IPS-15b (cell line): ENCODE measurements around the gene KRTCAP2.
A peak's percentile ranks its signal among the peaks of the same experiment; 100 is the strongest.

Experiments used
- H3K27me3 ChIP-seq: one replicate; pipeline ENCODE4 v1.6.1; 2013; ENCODE audit warnings: low read length; ENCODE audit not compliant: control insufficient read depth, insufficient read depth
- H3K36me3 ChIP-seq: one replicate; pipeline ENCODE4 v1.6.1; 2013; ENCODE audit warnings: low read length; ENCODE audit not compliant: control insufficient read depth, insufficient read depth
- H3K4me1 ChIP-seq: one replicate; pipeline ENCODE4 v1.6.1; 2013; ENCODE audit warnings: mild to moderate bottlenecking, low read length; ENCODE audit not compliant: control insufficient read depth, insufficient read depth
- H3K4me3 ChIP-seq: one replicate; pipeline ENCODE4 v1.5.1; 2013; ENCODE audit warnings: low read depth, low read length
- H3K9ac ChIP-seq: one replicate; pipeline ENCODE4 v1.6.1; 2013; ENCODE audit warnings: low read depth, mild to moderate bottlenecking, low read length
- H3K9me3 ChIP-seq: one replicate; pipeline ENCODE4 v1.6.1; 2013; ENCODE audit warnings: mild to moderate bottlenecking, low read length; ENCODE audit not compliant: control insufficient read depth, insufficient read depth

The KRTCAP2 gene

DNA sequence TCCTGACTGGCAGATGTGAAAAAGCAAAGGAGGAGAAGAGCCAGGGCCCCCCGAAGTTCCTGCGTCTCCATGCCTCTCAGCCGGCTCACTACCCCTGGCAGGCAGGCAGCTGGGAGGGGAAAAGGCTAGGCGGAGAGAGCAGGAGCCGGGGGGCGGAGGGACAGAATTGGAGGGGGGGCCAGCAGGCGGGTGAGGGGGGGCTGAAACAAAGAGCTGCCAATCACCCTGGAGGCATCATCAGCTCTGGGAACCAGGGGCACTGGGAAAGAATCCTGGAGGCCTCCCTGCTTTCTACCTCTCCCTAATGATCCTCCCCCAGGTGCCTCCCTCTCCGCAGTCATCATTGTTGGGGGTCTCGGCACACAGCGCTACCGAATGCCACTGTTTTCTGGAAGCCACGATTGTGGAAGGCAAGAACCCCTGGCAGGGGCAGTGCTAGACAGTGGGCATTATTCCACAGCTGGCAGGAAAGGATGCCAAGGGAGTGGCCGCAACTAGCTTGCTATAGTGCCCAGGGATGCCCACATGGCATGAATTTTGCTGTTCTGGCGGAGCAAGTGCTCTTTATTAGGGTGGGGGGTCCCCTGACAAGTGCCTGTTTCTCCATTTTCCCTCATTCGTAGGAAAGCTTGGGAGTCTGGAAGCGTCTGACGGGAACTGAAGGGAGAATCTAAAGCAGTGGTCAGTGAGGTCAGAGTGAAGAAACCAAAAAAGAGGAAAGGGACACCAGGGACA, 34.9 kb upstream of the KRTCAP2 start, which contains the start of gene THBS3:
THBS3 (minus strand) TSS at position 92 of the 735 bp plus-strand sequence; CDS start at position 71, 21 bp downstream.
- no peaks in the 10 kb centered on the region for H3K4me1 ChIP-seq

DNA sequence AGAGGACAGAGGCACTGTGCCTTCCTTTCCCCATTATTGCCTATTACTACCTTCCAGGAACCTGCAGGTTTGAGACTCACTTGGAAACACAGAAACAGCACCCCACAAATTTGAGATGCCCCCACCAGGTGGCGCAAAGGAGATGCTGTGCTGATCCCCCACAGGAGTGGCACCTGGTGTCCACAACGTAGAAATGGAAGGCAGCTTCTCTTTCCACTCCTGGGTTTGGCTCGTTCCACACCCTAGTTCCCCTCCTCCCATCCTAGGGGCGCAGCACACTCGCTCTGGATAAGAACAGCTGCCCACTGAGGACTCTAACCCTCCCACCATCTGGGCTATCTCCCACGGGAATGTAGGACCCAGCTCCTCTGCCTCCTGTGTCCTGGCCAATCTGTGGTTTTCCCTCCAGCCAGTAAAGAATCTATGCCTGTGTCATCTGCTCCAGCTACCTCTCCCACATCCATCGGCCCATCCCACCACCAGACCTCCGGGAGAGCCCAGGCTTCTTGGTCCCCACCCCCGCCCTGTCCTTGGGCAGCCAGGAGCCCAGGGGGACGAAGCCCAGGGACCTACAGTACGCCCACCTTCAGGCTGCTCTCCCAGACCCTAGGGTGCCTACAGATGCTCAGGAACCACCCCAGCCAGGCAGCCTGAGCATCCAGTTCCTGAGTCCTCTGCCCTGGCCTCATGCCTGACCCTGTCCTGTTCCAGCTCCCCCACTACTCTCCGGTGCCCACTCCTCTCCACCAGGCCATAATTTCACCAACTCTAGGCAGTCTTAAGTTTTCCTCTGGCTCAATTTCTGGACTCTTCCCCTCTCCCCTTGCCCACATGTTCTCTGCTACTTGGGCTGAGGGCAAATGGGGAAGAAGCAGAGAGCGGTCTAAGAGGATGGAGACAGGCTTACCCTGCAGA, 34.0 kb upstream of the KRTCAP2 start:
- Histone ChIP-seq H3K36me3 (peaks cover 9% of the 10 kb centered on the region), H3K4me1 (no peaks in the 10 kb centered on the region), H3K9ac (peak overlapping the region; percentile 51), H3K9me3 (no peaks in the 10 kb centered on the region), H3K4me3 (peak overlapping the region; percentile 59), H3K27me3 (no peaks in the 10 kb centered on the region)

More for the DNA sequence above, 34.9 kb upstream of the KRTCAP2 start, which contains the start of gene THBS3:
- H3K9me3 ChIP-seq: no peaks in the 10 kb centered on the region
- H3K27me3 ChIP-seq: no peaks in the 10 kb centered on the region
- peaks cover 4% of the 10 kb centered on the region for H3K36me3 ChIP-seq
- peak within 1 kb of the TSS; percentile 51 for H3K9ac ChIP-seq
- peak within 1 kb of the TSS; percentile 67 for H3K4me3 ChIP-seq

DNA sequence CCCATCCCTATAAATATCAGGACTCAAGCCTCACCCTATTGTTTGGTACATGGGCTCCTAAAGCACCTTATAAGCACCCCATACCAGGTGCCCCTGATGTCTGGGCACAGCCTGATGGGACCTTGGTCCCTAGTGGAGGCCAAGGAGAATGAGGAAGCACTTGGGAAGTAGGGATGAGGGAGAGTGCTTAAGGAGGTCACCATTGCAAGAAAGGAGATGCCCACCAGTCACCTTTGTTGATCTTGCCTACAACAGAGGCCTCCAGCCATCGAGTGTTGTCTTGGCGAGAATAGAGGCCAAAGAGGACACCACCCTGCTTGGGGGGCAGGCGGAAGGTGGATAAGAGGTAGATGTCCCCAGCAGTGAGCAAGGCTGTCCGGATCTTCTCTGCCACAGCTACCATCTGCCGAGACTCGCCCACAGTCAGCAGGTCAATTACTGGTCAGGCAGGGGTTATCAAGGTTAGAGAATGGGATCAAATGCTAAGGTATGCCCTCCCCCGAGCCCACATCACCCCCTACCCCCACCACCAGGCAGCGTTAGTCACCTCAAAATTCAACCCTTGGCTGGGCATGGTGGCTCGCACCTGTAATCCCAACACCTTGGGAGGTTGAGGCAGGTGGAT, 33.0 kb upstream of the KRTCAP2 start:
- Histone ChIP-seq H3K9ac (no peak overlapping the region), H3K36me3 (peaks cover 18% of the 10 kb centered on the region), H3K9me3 (no peaks in the 10 kb centered on the region), H3K27me3 (no peaks in the 10 kb centered on the region), H3K4me1 (no peaks in the 10 kb centered on the region), H3K4me3 (no peak overlapping the region)

DNA sequence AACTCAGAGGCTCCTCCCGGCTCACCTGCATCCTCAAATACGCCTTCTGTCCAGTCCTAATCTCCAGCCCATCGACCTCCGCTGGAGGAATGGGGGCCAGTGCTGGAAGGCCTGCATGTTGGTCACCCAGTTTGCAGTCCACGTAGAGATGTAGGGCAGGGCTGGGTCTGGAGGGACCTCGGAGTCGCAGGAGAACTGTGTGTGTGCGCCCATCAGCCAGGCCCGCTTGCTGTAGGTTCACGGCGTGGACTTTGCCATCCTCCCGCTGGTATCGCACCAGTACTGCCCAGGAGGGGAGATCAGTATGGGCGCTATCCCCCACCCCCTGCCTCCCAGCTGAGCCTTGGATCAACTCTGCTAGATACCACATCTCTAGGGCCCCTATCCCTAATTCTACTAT, 31.9 kb upstream of the KRTCAP2 start:
- H3K27me3 ChIP-seq: no peaks in the 10 kb centered on the region
- peaks cover 28% of the 10 kb centered on the region for H3K36me3 ChIP-seq
- H3K9ac ChIP-seq: no peak overlapping the region
- no peak overlapping the region for H3K4me3 ChIP-seq
- H3K9me3 ChIP-seq: no peaks in the 10 kb centered on the region
- H3K4me1 ChIP-seq: no peaks in the 10 kb centered on the region

DNA sequence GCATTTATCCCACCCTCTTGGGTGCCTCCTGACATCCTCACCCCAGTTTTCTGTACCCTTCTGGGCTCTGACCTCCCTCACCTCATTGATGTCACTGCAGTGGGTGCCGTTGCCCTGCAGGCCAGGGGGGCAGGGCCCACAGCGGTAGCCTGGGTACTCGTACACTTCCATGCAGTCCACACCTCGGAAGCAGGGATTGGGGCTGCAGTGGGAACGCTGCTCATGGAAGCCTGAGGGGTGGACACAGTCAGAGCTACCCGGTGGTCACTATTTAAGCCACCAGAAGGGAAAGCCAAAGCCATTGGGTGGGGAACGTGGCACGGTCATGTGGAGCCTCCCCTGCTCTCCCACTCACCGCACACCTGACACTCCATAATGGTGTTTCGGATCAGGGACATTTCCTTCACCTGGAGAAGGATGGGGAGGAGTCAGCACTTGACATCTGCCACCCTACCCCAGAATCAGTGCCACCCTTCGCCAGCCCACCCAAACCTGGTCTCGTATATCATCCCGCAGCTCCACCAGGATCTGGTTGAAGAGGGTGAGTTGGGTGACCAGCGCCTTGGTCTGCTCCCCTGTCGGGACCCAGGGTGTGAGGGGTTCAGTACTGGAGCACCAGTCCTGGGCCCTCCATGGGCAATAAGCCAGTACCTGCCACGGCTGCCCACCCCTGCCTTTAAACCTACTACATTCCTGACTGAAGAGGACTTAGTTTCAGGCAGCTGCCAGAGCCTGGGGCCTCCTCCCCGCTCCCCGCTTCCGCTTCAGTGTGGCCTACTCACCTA, 29.8 kb upstream of the KRTCAP2 start:
- H3K4me3 ChIP-seq: no peak overlapping the region
- peaks cover 43% of the 10 kb centered on the region for H3K36me3 ChIP-seq
- no peaks in the 10 kb centered on the region for H3K9me3 ChIP-seq
- no peaks in the 10 kb centered on the region for H3K4me1 ChIP-seq
- no peaks in the 10 kb centered on the region for H3K27me3 ChIP-seq
- H3K9ac ChIP-seq: no peak overlapping the region

DNA sequence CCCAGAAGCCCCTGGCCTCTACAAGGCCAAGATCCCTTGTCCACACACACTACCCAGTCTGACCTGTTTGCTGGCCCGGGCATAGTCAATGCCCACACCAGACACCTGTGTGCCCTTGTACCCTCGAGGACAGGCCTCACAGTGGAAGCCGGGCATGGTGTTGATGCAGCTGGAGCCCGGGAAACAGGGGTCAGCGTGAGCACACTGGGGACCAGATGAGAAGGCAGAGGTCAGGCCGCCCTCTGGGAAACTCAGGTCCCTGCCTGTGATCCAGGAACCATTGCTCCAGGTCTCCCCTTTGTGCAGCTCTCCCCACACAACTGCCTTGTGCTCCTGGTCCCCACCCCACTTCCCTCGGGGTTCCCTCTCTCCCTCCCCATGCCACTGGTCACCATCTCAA, 29.1 kb upstream of the KRTCAP2 start:
- Histone ChIP-seq H3K9ac (no peak overlapping the region), H3K36me3 (peaks cover 51% of the 10 kb centered on the region), H3K27me3 (no peaks in the 10 kb centered on the region), H3K4me3 (no peak overlapping the region), H3K4me1 (peaks cover 2% of the 10 kb centered on the region), H3K9me3 (no peaks in the 10 kb centered on the region)

DNA sequence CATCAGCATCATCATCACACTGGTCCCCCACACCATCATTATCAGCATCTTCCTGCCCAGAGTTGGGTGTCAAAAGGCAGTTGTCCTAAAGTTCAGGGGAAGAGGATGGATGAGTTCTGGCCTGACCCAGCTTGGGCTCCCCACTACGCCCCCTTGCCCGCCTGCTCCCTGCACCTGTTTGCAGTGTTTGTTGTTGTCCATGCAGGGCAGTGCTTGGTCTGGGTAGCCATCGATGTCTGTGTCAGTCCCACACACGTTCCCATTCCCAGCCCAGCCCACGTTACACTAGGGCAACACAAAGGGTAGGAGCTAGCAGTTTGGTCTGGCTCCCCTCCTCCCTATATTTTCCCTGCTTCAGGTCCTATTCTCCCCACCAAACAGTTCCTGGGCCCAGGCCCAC, 27.8 kb upstream of the KRTCAP2 start:
- Histone ChIP-seq H3K27me3 (no peaks in the 10 kb centered on the region), H3K4me3 (no peak overlapping the region), H3K9ac (no peak overlapping the region), H3K36me3 (peaks cover 59% of the 10 kb centered on the region), H3K9me3 (no peaks in the 10 kb centered on the region), H3K4me1 (peaks cover 10% of the 10 kb centered on the region)

DNA sequence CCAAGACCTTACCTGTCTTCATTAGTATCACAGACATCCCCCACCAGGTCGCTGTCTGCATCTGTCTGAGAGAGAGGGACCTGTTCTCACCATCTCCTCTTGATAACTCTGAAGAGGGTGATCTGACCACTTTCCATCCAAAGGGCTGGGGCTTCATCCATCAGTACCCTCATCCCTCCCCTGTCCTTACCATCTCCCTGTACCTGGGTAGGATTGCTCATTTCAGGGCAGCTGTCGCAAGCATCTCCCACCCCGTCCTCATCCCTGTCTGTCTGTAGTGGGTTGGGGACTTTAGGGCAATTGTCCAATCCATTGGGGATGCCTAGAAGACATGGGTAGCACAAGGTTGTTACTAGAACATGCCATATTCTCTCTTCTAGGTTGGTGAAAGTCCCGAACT, 26.7 kb upstream of the KRTCAP2 start:
- Histone ChIP-seq H3K4me1 (peaks cover 10% of the 10 kb centered on the region), H3K4me3 (no peak overlapping the region), H3K36me3 (peaks cover 59% of the 10 kb centered on the region), H3K9me3 (no peaks in the 10 kb centered on the region), H3K9ac (no peak overlapping the region), H3K27me3 (no peaks in the 10 kb centered on the region)

DNA sequence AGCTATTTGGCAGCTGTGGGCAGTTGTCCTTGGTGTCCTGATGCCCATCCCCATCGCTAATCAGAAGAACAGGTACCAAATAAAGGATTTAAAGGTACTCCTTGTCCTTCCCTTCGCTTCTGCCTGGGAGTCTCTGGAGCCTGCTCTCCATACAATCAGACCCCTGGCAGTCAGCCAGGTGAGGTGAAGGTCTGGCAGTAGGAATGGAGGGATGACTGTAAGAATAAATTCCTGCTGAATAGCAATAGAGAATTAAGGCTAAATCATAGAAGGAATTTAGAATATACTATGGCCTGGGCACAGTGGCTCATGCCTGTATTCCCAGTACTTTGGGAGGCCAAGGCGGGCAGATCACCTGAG, 25.4 kb upstream of the KRTCAP2 start:
- no peaks in the 10 kb centered on the region for H3K27me3 ChIP-seq
- no peak overlapping the region for H3K9ac ChIP-seq
- H3K4me1 ChIP-seq: peaks cover 10% of the 10 kb centered on the region
- H3K36me3 ChIP-seq: peaks cover 59% of the 10 kb centered on the region
- no peaks in the 10 kb centered on the region for H3K9me3 ChIP-seq
- no peak overlapping the region for H3K4me3 ChIP-seq

DNA sequence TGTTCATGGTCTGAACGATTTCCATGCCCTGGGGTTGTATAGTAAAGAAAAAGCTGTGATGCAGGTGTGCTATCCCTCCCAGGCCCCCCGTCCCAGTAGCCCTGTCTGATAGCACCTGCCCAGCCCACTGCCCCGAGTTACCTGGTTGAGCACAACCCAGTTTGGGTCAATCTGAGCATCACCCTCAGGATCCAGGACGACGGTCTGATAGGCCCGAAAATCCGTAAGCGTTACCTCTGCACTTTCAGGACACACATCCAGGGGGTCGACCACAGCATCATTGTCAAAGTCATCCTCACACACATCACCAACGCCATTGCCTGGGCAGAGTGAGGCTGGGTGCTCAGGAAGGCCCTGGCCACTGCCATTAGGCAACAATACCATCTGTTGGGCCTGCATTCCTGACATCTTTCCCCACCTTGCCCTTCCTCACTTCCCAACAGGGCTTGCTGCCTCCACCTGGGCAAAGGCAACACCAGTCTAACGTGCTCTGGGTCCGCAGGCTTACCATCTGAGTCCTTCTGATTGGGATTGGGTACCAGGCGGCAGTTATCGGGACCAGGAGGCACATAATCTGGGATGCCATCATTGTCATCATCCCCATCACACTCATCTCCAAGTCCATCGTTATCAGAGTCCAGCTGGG, 24.9 kb upstream of the KRTCAP2 start:
- Histone ChIP-seq H3K4me1 (peaks cover 10% of the 10 kb centered on the region), H3K27me3 (no peaks in the 10 kb centered on the region), H3K4me3 (no peak overlapping the region), H3K36me3 (peaks cover 58% of the 10 kb centered on the region), H3K9ac (no peak overlapping the region), H3K9me3 (no peaks in the 10 kb centered on the region)
